Measurements from ENCODE around the gene BICD1.
"Not testable (repeated sequence)": the region's sequence is repeated elsewhere in the genome, so short reads cannot be mapped to it uniquely, and the experiment has no call there.

The BICD1 gene

GRCh38 chr12:32176606-32177005 is 70.0 kb downstream of the BICD1 start:
- Histone ChIP-seq H3K36me3 (peaks cover 0 to 7% (median 0%) of the 10 kb centered on the region in 11 experiments; a peak in 2 of 22 replicates), H4K20me1 (peaks cover 0 to 5% (median 0%) of the 10 kb centered on the region in 11 experiments; a peak in 2 of 22 replicates), H3K27ac (no peak overlapping the region), H3K4me2 (no peak overlapping the region), H3K4me3 (no peak overlapping the region), H3K4me1 (peaks cover 0 to 4% (median 0%) of the 10 kb centered on the region in 10 experiments; a peak in 2 of 20 replicates), H3K27me3 (no peaks in the 10 kb centered on the region), H3K9me3 (replicated peaks in 1 of 11) (no peaks in the 10 kb centered on the region), H3K9ac (no peak overlapping the region)
- no peak for TF ChIP-seq Cebpa-rat (IDR thresholded peaks at IDR 0.05)

GRCh38 chr12:32178341-32179010 is 71.8 kb downstream of the BICD1 start:
- H3K36me3 ChIP-seq, result peaks cover 0 to 7% (median 2%) of the 10 kb centered on the region in 11 experiments; a peak in 9 of 22 replicates
- TF ChIP-seq Cebpa-rat (IDR thresholded peaks at IDR 0.05), result no peak
- H3K9me3 ChIP-seq (replicated peaks in 1 of 11), result no peaks in the 10 kb centered on the region
- H3K4me2 ChIP-seq, result no peak overlapping the region
- peaks cover 0 to 5% (median 0%) of the 10 kb centered on the region in 11 experiments; a peak in 1 of 22 replicates for H4K20me1 ChIP-seq
- H3K27ac ChIP-seq, result no peak overlapping the region
- no peak overlapping the region for H3K9ac ChIP-seq
- no peaks in the 10 kb centered on the region for H3K27me3 ChIP-seq
- no peak overlapping the region for H3K4me3 ChIP-seq
- H3K4me1 ChIP-seq, result no peaks in the 10 kb centered on the region

DNA sequence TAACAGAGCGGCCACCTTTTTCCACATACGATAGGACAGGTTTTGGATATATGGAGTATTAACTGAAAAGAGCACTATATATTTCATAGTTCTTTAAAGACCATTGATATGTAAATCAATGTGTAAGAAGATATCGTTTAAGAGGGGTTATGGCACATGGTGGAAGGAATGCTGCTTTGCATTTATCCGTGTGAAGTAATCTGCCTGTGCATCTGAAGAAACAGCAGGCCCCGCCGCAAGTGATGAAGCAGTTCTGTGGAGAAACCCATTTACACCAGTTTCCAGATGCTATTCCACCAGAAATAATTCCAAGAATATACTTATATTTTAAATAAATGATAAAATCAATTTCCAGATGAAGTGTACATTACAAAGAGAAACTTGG is 72.4 kb downstream of the BICD1 start:
- H3K4me3 ChIP-seq, result no peak overlapping the region
- no peak overlapping the region for H3K4me2 ChIP-seq
- H3K9me3 ChIP-seq (replicated peaks in 1 of 11), result no peaks in the 10 kb centered on the region
- TF ChIP-seq Cebpa-rat (IDR thresholded peaks at IDR 0.05), result no peak
- H4K20me1 ChIP-seq, result peaks cover 0 to 5% (median 0%) of the 10 kb centered on the region in 11 experiments; a peak in 1 of 22 replicates
- peaks cover 0 to 11% (median 6%) of the 10 kb centered on the region in 11 experiments; a peak in 12 of 22 replicates for H3K36me3 ChIP-seq
- no peaks in the 10 kb centered on the region for H3K27me3 ChIP-seq
- no peak overlapping the region for H3K9ac ChIP-seq
- H3K4me1 ChIP-seq, result no peaks in the 10 kb centered on the region
- no peak overlapping the region for H3K27ac ChIP-seq

DNA sequence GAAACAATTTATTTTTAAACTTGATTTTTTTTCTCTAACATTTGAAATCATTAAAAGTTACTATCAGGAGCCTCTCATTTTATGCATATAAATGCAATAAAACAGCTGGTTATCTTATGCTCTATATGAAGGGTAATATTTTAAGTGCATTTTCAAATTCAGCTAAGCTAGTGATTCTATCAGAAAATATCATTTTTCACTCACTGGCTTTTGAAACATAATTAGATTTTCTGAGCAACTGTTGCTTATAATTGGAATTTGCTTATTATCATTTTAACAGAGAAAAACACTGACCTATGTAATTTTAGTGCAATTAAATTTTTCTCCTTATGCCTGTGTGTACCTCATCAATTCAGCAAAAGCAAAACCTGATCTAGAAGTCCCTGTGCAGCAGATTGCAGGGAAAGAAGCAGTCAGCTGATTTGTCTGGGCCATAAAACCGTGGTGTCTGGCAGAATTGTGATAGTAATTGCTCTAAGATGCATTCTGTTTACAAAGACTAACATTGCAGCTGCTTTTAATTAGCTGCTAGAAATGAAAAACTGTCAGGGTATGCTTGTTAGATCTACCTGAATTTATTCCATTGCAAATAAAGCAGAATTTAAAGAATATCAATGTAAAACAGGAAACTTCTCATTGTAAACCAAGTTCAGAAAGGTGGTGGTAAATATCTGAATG is 75.0 kb downstream of the BICD1 start:
- peaks cover 0 to 5% (median 0%) of the 10 kb centered on the region in 11 experiments; a peak in 1 of 22 replicates for H4K20me1 ChIP-seq
- no peak for TF ChIP-seq Cebpa-rat (IDR thresholded peaks at IDR 0.05)
- no peaks in the 10 kb centered on the region for H3K27me3 ChIP-seq
- H3K4me3 ChIP-seq, result no peak overlapping the region
- H3K36me3 ChIP-seq, result peaks cover 0 to 24% (median 13%) of the 10 kb centered on the region in 11 experiments; a peak in 14 of 22 replicates
- no peaks in the 10 kb centered on the region for H3K4me1 ChIP-seq
- no peak overlapping the region for H3K4me2 ChIP-seq
- no peak overlapping the region for H3K9ac ChIP-seq
- H3K27ac ChIP-seq, result no peak overlapping the region
- H3K9me3 ChIP-seq (replicated peaks in 1 of 11), result 0 out of 22 replicates have a peak, but pooled peaks cover 0 to 3% (median 0%) of the 10 kb centered on the region in 11 experiments

GRCh38 chr12:32183650-32184049 is 77.0 kb downstream of the BICD1 start:
- Histone ChIP-seq H3K27me3 (no peaks in the 10 kb centered on the region), H3K36me3 (peaks cover 0 to 30% (median 13%) of the 10 kb centered on the region in 11 experiments; a peak in 14 of 22 replicates), H3K9me3 (replicated peaks in 1 of 11) (peaks cover 0 to 5% (median 0%) of the 10 kb centered on the region in 11 experiments; a peak in 1 of 22 replicates), H4K20me1 (peaks cover 0 to under 1% (median 0%) of the 10 kb centered on the region in 11 experiments; a peak in 1 of 22 replicates), H3K4me2 (no peak overlapping the region), H3K4me3 (no peak overlapping the region), H3K27ac (no peak overlapping the region), H3K4me1 (no peaks in the 10 kb centered on the region), H3K9ac (no peak overlapping the region)
- no peak for TF ChIP-seq Cebpa-rat (IDR thresholded peaks at IDR 0.05)

GRCh38 chr12:32187127-32187526 is 80.5 kb downstream of the BICD1 start:
- not testable (repeated sequence) for H3K9ac ChIP-seq; H4K20me1 ChIP-seq; H3K27me3 ChIP-seq; H3K27ac ChIP-seq; H3K4me1 ChIP-seq; H3K9me3 ChIP-seq (replicated peaks in 1 of 11); H3K4me3 ChIP-seq; H3K4me2 ChIP-seq
- peaks cover 0 to 30% (median 13%) of the 10 kb centered on the region in 11 experiments; a peak in 15 of 22 replicates for H3K36me3 ChIP-seq

GRCh38 chr12:32191445-32191844 is 84.8 kb downstream of the BICD1 start:
- H3K9ac ChIP-seq, result no peak overlapping the region
- no peak for TF ChIP-seq Cebpa-rat (IDR thresholded peaks at IDR 0.05)
- peaks cover 38 to 48% (median 41%) of the 10 kb centered on the region in 11 experiments for H3K9me3 ChIP-seq (replicated peaks in 1 of 11)
- peaks cover 9 to 37% (median 19%) of the 10 kb centered on the region in 11 experiments; a peak in 17 of 22 replicates for H3K36me3 ChIP-seq
- no peak overlapping the region for H3K4me2 ChIP-seq
- no peak overlapping the region for H3K27ac ChIP-seq
- H3K4me3 ChIP-seq, result no peak overlapping the region
- no peaks in the 10 kb centered on the region for H3K27me3 ChIP-seq
- no peaks in the 10 kb centered on the region for H4K20me1 ChIP-seq
- no peaks in the 10 kb centered on the region for H3K4me1 ChIP-seq

GRCh38 chr12:32196250-32197198 is 89.9 kb downstream of the BICD1 start:
- H4K20me1 ChIP-seq, result no peaks in the 10 kb centered on the region
- no peak overlapping the region for H3K4me3 ChIP-seq
- peaks cover 49 to 73% (median 63%) of the 10 kb centered on the region in 11 experiments for H3K9me3 ChIP-seq (replicated peaks in 1 of 11)
- H3K27ac ChIP-seq, result no peak overlapping the region
- no peaks in the 10 kb centered on the region for H3K4me1 ChIP-seq
- H3K36me3 ChIP-seq, result peaks cover 8 to 31% (median 22%) of the 10 kb centered on the region in 11 experiments; a peak in 15 of 22 replicates
- no peak for TF ChIP-seq Cebpa-rat (IDR thresholded peaks at IDR 0.05)
- no peak overlapping the region for H3K9ac ChIP-seq
- H3K4me2 ChIP-seq, result no peak overlapping the region
- no peaks in the 10 kb centered on the region for H3K27me3 ChIP-seq
